Endothelial cell of umbilical vein (primary cell): ENCODE measurements around the gene CPLANE2. TPM values are rescaled to one million over a fixed set of nuclear protein-coding genes. Genes with fewer than 3 reads are reported as not detected.

ENCODE experiments used
- BruUV-seq: library from RNA; stranded (reverse); fragments of 400-500 nt; replicated peaks from 2 replicates; lab custom pipeline; 2021; lab: Mats Ljungman, UMichigan
- CTCF ChIA-PET: fragments of 300-600, 350-600 bp; sonication (Branson Sonifier 250); formaldehyde crosslinking; loops from one replicate; lab custom pipeline; 2021; ENCODE audit warnings: antibody characterized with exemption, inconsistent platforms; lab: Charles Lee
- POLR2A ChIA-PET: fragments of 300-600, 350-600 bp; sonication (Branson Sonifier 250); formaldehyde crosslinking; loops from one replicate; lab custom pipeline; 2021; ENCODE audit warnings: antibody characterized with exemption, inconsistent platforms; lab: Charles Lee
- DNase-seq: peaks from one replicate; pipeline ENCODE4 v3.0.0-alpha.2; 2011; ENCODE audit warnings: low read depth, low spot score
- FAIRE-seq: peaks from 2 replicates; lab custom pipeline; 2011; peaks lifted over from hg19 to GRCh38; lab: Jason Lieb, UNC
- H2AFZ ChIP-seq: 2 replicates; pipeline ENCODE4 v1.6.0; 2012; ENCODE audit warnings: low read depth, low read length, control low read depth, inconsistent platforms
- H3K27ac ChIP-seq: 2 replicates; pipeline ENCODE4 v1.5.1; 2011; ENCODE audit warnings: low read depth, mild to moderate bottlenecking, control low read depth, low read length, moderate library complexity; ENCODE audit not compliant: insufficient read depth
- H3K27me3 ChIP-seq, 2 experiments: 2 replicates each; pipeline versions ENCODE4 v1.6.0 to v1.6.1; 2011; ENCODE audit warnings: low read length in 2 of 2, mixed read lengths in 1 of 2; ENCODE audit not compliant: control insufficient read depth in 2 of 2, insufficient read depth in 2 of 2
- H3K36me3 ChIP-seq, 2 experiments: 2 replicates in 1 of 2; 3 replicates in 1 of 2; pipeline ENCODE4 v1.5.1; 2011; ENCODE audit warnings: low read length in 2 of 2, mild to moderate bottlenecking in 1 of 2, moderate library complexity in 1 of 2; ENCODE audit not compliant: control insufficient read depth in 2 of 2, insufficient read depth in 2 of 2; ENCODE audit errors: extremely low read depth in 1 of 2
- H3K4me1 ChIP-seq: 3 replicates; pipeline ENCODE4 v1.5.1; 2011; ENCODE audit warnings: mild to moderate bottlenecking, low read length; ENCODE audit not compliant: control insufficient read depth, insufficient read depth; ENCODE audit errors: extremely low read depth
- H3K4me2 ChIP-seq: 2 replicates; pipeline ENCODE4 v1.6.1; 2011; ENCODE audit warnings: low read length, control low read depth, mixed read lengths; ENCODE audit not compliant: insufficient read depth
- H3K4me3 ChIP-seq, 3 experiments: fragments of 200-600 bp in 1 of 3; sonication (generic), shearing (Covaris generic) in 1 of 3; replicated peaks in 1 of 3; 2 replicates each; pipeline ENCODE4 v1.5.1; 2011 to 2016; ENCODE audit warnings: control low read depth in 3 of 3, low read length in 3 of 3, mild to moderate bottlenecking in 2 of 3, inconsistent platforms in 1 of 3, low read depth in 1 of 3, moderate library complexity in 1 of 3; ENCODE audit not compliant: insufficient read depth in 1 of 3
- H3K79me2 ChIP-seq: 2 replicates; pipeline ENCODE4 v1.6.0; 2012; ENCODE audit warnings: low read length, inconsistent platforms; ENCODE audit not compliant: control insufficient read depth, insufficient read depth
- H3K9ac ChIP-seq: replicated peaks from 2 replicates; pipeline ENCODE3; 2011; ENCODE audit warnings: low read length, control low read depth; ENCODE audit not compliant: insufficient read depth; ENCODE audit errors: extremely low read depth
- H3K9me1 ChIP-seq: replicated peaks from 3 replicates; pipeline ENCODE4 v1.6.0; 2011; ENCODE audit warnings: mild to moderate bottlenecking, low read length; ENCODE audit not compliant: control insufficient read depth, insufficient read depth; ENCODE audit errors: extremely low read depth
- H3K9me3 ChIP-seq: replicated peaks from 2 replicates; pipeline ENCODE4 v1.5.1; 2012; ENCODE audit warnings: low read length, inconsistent platforms; ENCODE audit not compliant: control insufficient read depth, insufficient read depth
- H4K20me1 ChIP-seq: replicated peaks from 2 replicates; pipeline ENCODE3; 2011; ENCODE audit warnings: mild to moderate bottlenecking, low read length; ENCODE audit not compliant: control insufficient read depth, insufficient read depth; ENCODE audit errors: extremely low read depth
- EZH2 ChIP-seq: IDR thresholded peaks from 2 replicates; pipeline ENCODE4 v1.6.1; 2012; ENCODE audit warnings: borderline replicate concordance, low read depth, mild to moderate bottlenecking, moderate library complexity, low read length, inconsistent platforms; ENCODE audit not compliant: severe bottlenecking
- FOS ChIP-seq: IDR thresholded peaks from 2 replicates; pipeline ENCODE4 v1.6.1; 2011; ENCODE audit warnings: mild to moderate bottlenecking, low read length, moderate library complexity, borderline replicate concordance; ENCODE audit not compliant: insufficient read depth
- GATA2 ChIP-seq: IDR thresholded peaks from 2 replicates; pipeline ENCODE4 v1.7.0; 2011; ENCODE audit warnings: low read depth, mild to moderate bottlenecking, moderate library complexity, mixed read lengths, low read length; ENCODE audit not compliant: insufficient read length, insufficient read depth
- JUN ChIP-seq: IDR thresholded peaks from 2 replicates; pipeline ENCODE4 v1.6.1; 2011; ENCODE audit warnings: borderline replicate concordance, low read depth; ENCODE audit not compliant: insufficient read length, insufficient read depth
- MYC ChIP-seq: IDR thresholded peaks from one replicate; pipeline ENCODE4 v1.6.1; 2011; ENCODE audit warnings: mild to moderate bottlenecking, low read depth, low read length
- POLR2A ChIP-seq: IDR thresholded peaks from 2 replicates; pipeline ENCODE4 v1.6.1; 2012; ENCODE audit warnings: low read depth, mild to moderate bottlenecking, control low read depth, low read length
- POLR2AphosphoS5 ChIP-seq: IDR thresholded peaks from 2 replicates; pipeline ENCODE4 v1.6.1; 2012; ENCODE audit warnings: low read depth, mild to moderate bottlenecking, control low read depth, low read length, moderate library complexity; ENCODE audit not compliant: insufficient read depth
- dilution Hi-C: fragments of 300-500 bp; cut with MboI; formaldehyde crosslinking; loops from one replicate; pipeline ENCODE4 v1.15.0; 2019; ENCODE audit warnings: low sequenced_read_pairs; ENCODE audit not compliant: extremely low pct_ligation_motif_present
- intact Hi-C: fragments of 100-400 bp; cut with micrococcal nuclease; formaldehyde crosslinking; loops from one replicate; pipeline ENCODE4 v1.10.0; 2022
- polyA plus RNA-seq, 4 experiments: library from polyadenylated mRNA; depleted of rRNA in 3 of 4; stranded (reverse) in 3 of 4; unstranded in 1 of 4; fragments of >200 nt; gene quantifications; 2 replicates each; pipeline versions ENCODE4 v1.2.1 to v1.2.3, GENCODE V29; 2011 to 2012; ENCODE audit warnings: missing spikeins in 1 of 4
- total RNA-seq: library from RNA; stranded (reverse); gene quantifications from 2 replicates; pipeline ENCODE4 v1.2.3, GENCODE V29; 2021
- TF ChIP-seq, protein P1 (sequence below), 2 donors: IDR thresholded peaks; 1 replicate in 1 of 2; 2 replicates in 1 of 2; pipeline ENCODE4 v1.5.1; 2011; ENCODE audit warnings: low read length in 2 of 2, mild to moderate bottlenecking in 2 of 2, moderate library complexity in 2 of 2, control low read depth in 1 of 2, inconsistent platforms in 1 of 2, low read depth in 1 of 2; ENCODE audit not compliant: insufficient read depth in 1 of 2; ENCODE audit errors: extremely low read depth in 1 of 2
- TF ChIP-seq, protein P2 (sequence below): IDR thresholded peaks from 2 replicates; pipeline ENCODE4 v1.6.1; 2011; ENCODE audit not compliant: insufficient read depth, insufficient read length

CPLANE2 gene
- total and polyA plus RNA-seq, 2 donors (not counting 3 experiments of a cell fraction or from before 2014, with no cell fraction given), result 3.9 to 4.6 TPM

- FAIRE-seq, result no peak
- CTCF ChIA-PET, result no interaction called here
- intact Hi-C loops, result no loop called here
These were observed 10.3 kb downstream of the CPLANE2 start for GRCh38 chr1:16226490-16227179.

More at GRCh38 chr1:16226490-16227179, 10.3 kb downstream of the CPLANE2 start:
- Histone ChIP-seq H3K4me3 (peak overlapping the region in 1 of 3 experiments; percentile 6), H2AFZ (peak overlapping the region; percentile 13), H3K9ac (no peak overlapping the region), H3K27me3 (peaks cover 22 to 23% of the 10 kb centered on the region in 2 experiments), H3K27ac (no peak overlapping the region), H3K4me1 (no peaks in the 10 kb centered on the region), H3K4me2 (peak overlapping the region; percentile 5), H3K9me1 (no peaks in the 10 kb centered on the region), H3K36me3 (no peaks in the 10 kb centered on the region), H3K9me3 (no peaks in the 10 kb centered on the region), H3K79me2 (no peaks in the 10 kb centered on the region), H4K20me1 (no peaks in the 10 kb centered on the region)
- TF ChIP-seq GATA2, result no peak
- no peak for TF ChIP-seq POLR2A
- no peak for TF ChIP-seq POLR2AphosphoS5
- TF ChIP-seq, protein P1, sequence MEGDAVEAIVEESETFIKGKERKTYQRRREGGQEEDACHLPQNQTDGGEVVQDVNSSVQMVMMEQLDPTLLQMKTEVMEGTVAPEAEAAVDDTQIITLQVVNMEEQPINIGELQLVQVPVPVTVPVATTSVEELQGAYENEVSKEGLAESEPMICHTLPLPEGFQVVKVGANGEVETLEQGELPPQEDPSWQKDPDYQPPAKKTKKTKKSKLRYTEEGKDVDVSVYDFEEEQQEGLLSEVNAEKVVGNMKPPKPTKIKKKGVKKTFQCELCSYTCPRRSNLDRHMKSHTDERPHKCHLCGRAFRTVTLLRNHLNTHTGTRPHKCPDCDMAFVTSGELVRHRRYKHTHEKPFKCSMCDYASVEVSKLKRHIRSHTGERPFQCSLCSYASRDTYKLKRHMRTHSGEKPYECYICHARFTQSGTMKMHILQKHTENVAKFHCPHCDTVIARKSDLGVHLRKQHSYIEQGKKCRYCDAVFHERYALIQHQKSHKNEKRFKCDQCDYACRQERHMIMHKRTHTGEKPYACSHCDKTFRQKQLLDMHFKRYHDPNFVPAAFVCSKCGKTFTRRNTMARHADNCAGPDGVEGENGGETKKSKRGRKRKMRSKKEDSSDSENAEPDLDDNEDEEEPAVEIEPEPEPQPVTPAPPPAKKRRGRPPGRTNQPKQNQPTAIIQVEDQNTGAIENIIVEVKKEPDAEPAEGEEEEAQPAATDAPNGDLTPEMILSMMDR (IDR thresholded peaks at IDR 0.05; ENCODE audit: extremely low read depth in 1 of 2, insufficient read depth in 1 of 2, low read depth in 1 of 2, low read length in 2 of 2), result no peak
- TF ChIP-seq FOS, result no peak
- no peak for TF ChIP-seq EZH2
- TF ChIP-seq, protein P2, sequence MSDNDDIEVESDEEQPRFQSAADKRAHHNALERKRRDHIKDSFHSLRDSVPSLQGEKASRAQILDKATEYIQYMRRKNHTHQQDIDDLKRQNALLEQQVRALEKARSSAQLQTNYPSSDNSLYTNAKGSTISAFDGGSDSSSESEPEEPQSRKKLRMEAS, result no peak
- no peak for TF ChIP-seq MYC
- no peak for TF ChIP-seq JUN
- POLR2A ChIA-PET, result no interaction called here
- no peak for DNase-seq
- dilution Hi-C loops, result no loop called here
- BruUV-seq, result no TSS peak
